ENCODE data around the gene GABRA4. TPM values are rescaled to one million over a fixed set of nuclear protein-coding genes. Genes with fewer than 3 reads are reported as not detected.

GABRA4 gene
- polyA plus RNA-seq (2013, experiment 1 of 2), result 0.25 TPM
- polyA plus RNA-seq (2013, experiment 2 of 2), result 0.51 TPM

- H3K9ac ChIP-seq (ENCODE audit: low read depth, low read length), result no peak within 1 kb of the TSS
- H3K9me3 ChIP-seq (ENCODE audit: insufficient read depth, low read depth, low read length), result no peaks in the 10 kb centered on the region
- 2% methylated on average over 67 of the region's 67 CpGs for WGBS
- no peaks in the 10 kb centered on the region for H3K36me3 ChIP-seq (ENCODE audit: insufficient read depth, low read length)
- peaks cover 85% of the 10 kb centered on the region for H3K27me3 ChIP-seq (ENCODE audit: insufficient read depth, low read length)
- H3K27ac ChIP-seq (ENCODE audit: low read depth, low read length), result no peak within 1 kb of the TSS
- no peaks in the 10 kb centered on the region; the same call in 1 of the 2 replicates for H3K4me1 ChIP-seq (ENCODE audit: insufficient read depth, low read length)
- H3K4me3 ChIP-seq (ENCODE audit: low read length), result peak within 1 kb of the TSS; percentile 69
Measured at GRCh38 chr4:46993075-46994006, at the start of gene GABRA4. Gene GABRA4, minus strand, starts transcription at chr4:46993581. Its CDS starts 157 bp downstream, at chr4:46993424.

DNA sequence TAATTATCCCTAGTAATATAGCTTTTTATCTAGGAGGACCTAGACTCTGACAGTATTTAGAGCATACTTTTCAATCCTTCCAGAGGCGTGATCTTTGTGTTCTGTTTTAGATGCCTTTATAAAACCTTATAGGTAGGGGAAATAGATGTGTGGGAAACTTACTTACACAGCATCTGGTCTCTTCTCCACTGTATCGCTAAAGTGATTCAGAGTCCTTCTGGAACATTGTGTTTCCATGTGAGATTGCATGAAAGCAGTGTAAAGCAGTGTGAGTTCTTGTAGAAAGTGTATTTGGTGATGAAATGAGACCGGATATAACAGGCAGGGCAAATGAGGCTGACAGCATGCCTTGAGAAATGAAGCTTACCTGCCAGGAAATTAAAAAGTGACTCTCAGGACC, 47.4 kb upstream of the GABRA4 start:
- H3K9me3 ChIP-seq (ENCODE audit: insufficient read depth, low read depth, low read length), result no peaks in the 10 kb centered on the region
- H3K27me3 ChIP-seq (ENCODE audit: insufficient read depth, low read length), result no peaks in the 10 kb centered on the region
- no peak overlapping the region for H3K9ac ChIP-seq (ENCODE audit: low read depth, low read length)
- H3K4me1 ChIP-seq (ENCODE audit: insufficient read depth, low read length), result no peaks in the 10 kb centered on the region
- H3K27ac ChIP-seq (ENCODE audit: low read depth, low read length), result no peak overlapping the region
- H3K36me3 ChIP-seq (ENCODE audit: insufficient read depth, low read length), result no peaks in the 10 kb centered on the region
- 95% methylated on average over 3 of the region's 3 CpGs for WGBS
- no peak overlapping the region for H3K4me3 ChIP-seq (ENCODE audit: low read length)

- H3K9me3 ChIP-seq (ENCODE audit: insufficient read depth, low read depth, low read length), result no peaks in the 10 kb centered on the region
- no peak overlapping the region for H3K27ac ChIP-seq (ENCODE audit: low read depth, low read length)
- H3K36me3 ChIP-seq (ENCODE audit: insufficient read depth, low read length), result no peaks in the 10 kb centered on the region
- 91% methylated on average over 1 of the region's 1 CpG for WGBS
- H3K4me3 ChIP-seq (ENCODE audit: low read length), result no peak overlapping the region
- H3K9ac ChIP-seq (ENCODE audit: low read depth, low read length), result no peak overlapping the region
- H3K27me3 ChIP-seq (ENCODE audit: insufficient read depth, low read length), result peaks cover 7% of the 10 kb centered on the region; the same call in 1 of the 2 replicates
- H3K4me1 ChIP-seq (ENCODE audit: insufficient read depth, low read length), result no peaks in the 10 kb centered on the region
Measured at GRCh38 chr4:47038263-47038662, 44.9 kb upstream of the GABRA4 start.

- Histone ChIP-seq H3K36me3 (ENCODE audit: insufficient read depth, low read length) (no peaks in the 10 kb centered on the region), H3K4me3 (ENCODE audit: low read length) (peak overlapping the region; percentile 85), H3K9ac (ENCODE audit: low read depth, low read length) (no peak overlapping the region), H3K4me1 (ENCODE audit: insufficient read depth, low read length) (peaks cover 3% of the 10 kb centered on the region; the same call in 1 of the 2 replicates), H3K27me3 (ENCODE audit: insufficient read depth, low read length) (peaks cover 36% of the 10 kb centered on the region), H3K9me3 (ENCODE audit: insufficient read depth, low read depth, low read length) (no peaks in the 10 kb centered on the region), H3K27ac (ENCODE audit: low read depth, low read length) (no peak overlapping the region)
- 4% methylated on average over 47 of the region's 47 CpGs for WGBS
Measured at GRCh38 chr4:47032405-47033106, 39.2 kb upstream of the GABRA4 start.

- H3K36me3 ChIP-seq (ENCODE audit: insufficient read depth, low read length), result no peaks in the 10 kb centered on the region
- no peaks in the 10 kb centered on the region for H3K9me3 ChIP-seq (ENCODE audit: insufficient read depth, low read depth, low read length)
- no peak overlapping the region for H3K27ac ChIP-seq (ENCODE audit: low read depth, low read length)
- H3K27me3 ChIP-seq (ENCODE audit: insufficient read depth, low read length), result peaks cover 36% of the 10 kb centered on the region
- peak overlapping the region; percentile 85 for H3K4me3 ChIP-seq (ENCODE audit: low read length)
- H3K4me1 ChIP-seq (ENCODE audit: insufficient read depth, low read length), result peaks cover 3% of the 10 kb centered on the region; the same call in 1 of the 2 replicates
- no peak overlapping the region for H3K9ac ChIP-seq (ENCODE audit: low read depth, low read length)
- 1% methylated on average over 17 of the region's 19 CpGs for WGBS
Measured at GRCh38 chr4:47031751-47032404, 38.5 kb upstream of the GABRA4 start.

- Histone ChIP-seq H3K4me1 (ENCODE audit: insufficient read depth, low read length) (peaks cover 3% of the 10 kb centered on the region; the same call in 1 of the 2 replicates), H3K36me3 (ENCODE audit: insufficient read depth, low read length) (no peaks in the 10 kb centered on the region), H3K4me3 (ENCODE audit: low read length) (peak within 1 kb of the TSS; percentile 85), H3K27ac (ENCODE audit: low read depth, low read length) (no peak within 1 kb of the TSS), H3K27me3 (ENCODE audit: insufficient read depth, low read length) (peaks cover 36% of the 10 kb centered on the region), H3K9ac (ENCODE audit: low read depth, low read length) (peak within 1 kb of the TSS; percentile 56), H3K9me3 (ENCODE audit: insufficient read depth, low read depth, low read length) (no peaks in the 10 kb centered on the region)
- under 1% methylated on average over 20 of the region's 20 CpGs for WGBS
Measured at GRCh38 chr4:47031011-47031678, 37.8 kb upstream of the GABRA4 start, which contains the start of gene GABRB1. Gene GABRB1, plus strand, starts transcription at chr4:47031567.

DNA sequence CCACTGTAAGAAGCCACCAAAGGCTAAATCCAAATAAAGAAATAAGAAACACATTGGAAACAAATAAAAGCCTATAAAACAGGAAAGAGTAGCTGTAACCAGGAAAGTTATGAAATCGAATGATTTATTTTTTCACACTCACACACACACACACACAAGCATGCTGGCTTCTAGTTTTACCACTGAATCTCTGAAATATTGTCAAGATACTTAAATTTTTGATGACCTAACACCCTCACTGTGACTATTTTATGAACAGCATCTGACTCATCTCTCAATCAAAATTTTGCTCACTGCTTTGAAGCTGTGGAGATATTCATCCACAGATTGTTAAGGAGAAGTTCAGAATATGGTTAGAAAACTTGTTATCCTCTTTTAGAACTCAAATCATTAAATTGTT, 24.1 kb upstream of the GABRA4 start:
- Histone ChIP-seq H3K27ac (ENCODE audit: low read depth, low read length) (no peak overlapping the region), H3K4me3 (ENCODE audit: low read length) (no peak overlapping the region), H3K4me1 (ENCODE audit: insufficient read depth, low read length) (no peaks in the 10 kb centered on the region), H3K27me3 (ENCODE audit: insufficient read depth, low read length) (no peaks in the 10 kb centered on the region), H3K36me3 (ENCODE audit: insufficient read depth, low read length) (no peaks in the 10 kb centered on the region), H3K9ac (ENCODE audit: low read depth, low read length) (no peak overlapping the region), H3K9me3 (ENCODE audit: insufficient read depth, low read depth, low read length) (no peaks in the 10 kb centered on the region)
- WGBS, result 100% methylated on average over 1 of the region's 1 CpG

DNA sequence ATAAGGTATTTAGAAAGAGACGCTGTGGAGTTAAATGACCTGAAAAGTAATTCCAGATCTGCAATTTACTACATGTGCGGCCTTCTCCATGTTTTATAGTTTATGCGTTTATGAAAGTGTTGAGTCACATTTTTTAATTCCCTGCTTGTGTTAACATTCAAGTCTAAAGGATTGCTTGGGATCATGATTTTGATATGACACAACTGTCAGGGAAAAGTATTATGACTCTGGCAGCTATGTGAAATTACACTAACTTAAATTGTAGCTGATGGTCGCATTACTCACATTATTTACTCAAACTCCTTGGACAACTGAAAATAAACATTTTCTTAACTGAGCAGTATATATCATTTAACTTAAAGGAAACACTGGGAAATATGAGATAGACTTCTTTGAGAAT, 23.7 kb upstream of the GABRA4 start:
- WGBS, result 94% methylated on average over 3 of the region's 4 CpGs
- Histone ChIP-seq H3K9me3 (ENCODE audit: insufficient read depth, low read depth, low read length) (no peaks in the 10 kb centered on the region), H3K4me3 (ENCODE audit: low read length) (no peak overlapping the region), H3K27me3 (ENCODE audit: insufficient read depth, low read length) (no peaks in the 10 kb centered on the region), H3K9ac (ENCODE audit: low read depth, low read length) (no peak overlapping the region), H3K27ac (ENCODE audit: low read depth, low read length) (no peak overlapping the region), H3K4me1 (ENCODE audit: insufficient read depth, low read length) (no peaks in the 10 kb centered on the region), H3K36me3 (ENCODE audit: insufficient read depth, low read length) (no peaks in the 10 kb centered on the region)

GRCh38 chr4:47013373-47013772, 20.0 kb upstream of the GABRA4 start:
- no peaks in the 10 kb centered on the region for H3K27me3 ChIP-seq (ENCODE audit: insufficient read depth, low read length)
- no peak overlapping the region for H3K27ac ChIP-seq (ENCODE audit: low read depth, low read length)
- no peaks in the 10 kb centered on the region for H3K4me1 ChIP-seq (ENCODE audit: insufficient read depth, low read length)
- H3K4me3 ChIP-seq (ENCODE audit: low read length), result no peak overlapping the region
- H3K9me3 ChIP-seq (ENCODE audit: insufficient read depth, low read depth, low read length), result no peaks in the 10 kb centered on the region
- H3K36me3 ChIP-seq (ENCODE audit: insufficient read depth, low read length), result no peaks in the 10 kb centered on the region
- 88% methylated on average over 2 of the region's 3 CpGs for WGBS
- no peak overlapping the region for H3K9ac ChIP-seq (ENCODE audit: low read depth, low read length)

DNA sequence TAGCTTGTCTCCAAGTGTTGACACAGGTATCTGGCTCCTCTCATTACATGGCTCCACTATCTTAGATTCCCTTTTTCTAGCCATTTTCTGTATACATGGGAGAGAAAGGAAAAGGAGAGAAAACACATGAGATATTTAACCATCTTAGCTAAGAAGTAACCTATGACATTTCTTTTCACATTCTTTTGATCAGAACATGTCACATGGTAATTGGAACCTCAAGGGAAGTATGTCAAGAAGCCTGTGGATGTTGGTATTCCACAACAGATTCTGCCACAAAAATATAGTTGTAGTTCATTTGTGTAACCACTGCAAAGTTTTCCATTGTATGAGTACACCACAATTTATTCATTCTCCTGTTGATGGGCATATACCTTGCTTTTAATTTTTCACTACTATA, 19.3 kb upstream of the GABRA4 start:
- Histone ChIP-seq H3K9me3 (ENCODE audit: insufficient read depth, low read depth, low read length) (no peaks in the 10 kb centered on the region), H3K27me3 (ENCODE audit: insufficient read depth, low read length) (no peaks in the 10 kb centered on the region), H3K27ac (ENCODE audit: low read depth, low read length) (no peak overlapping the region), H3K36me3 (ENCODE audit: insufficient read depth, low read length) (no peaks in the 10 kb centered on the region), H3K9ac (ENCODE audit: low read depth, low read length) (no peak overlapping the region), H3K4me3 (ENCODE audit: low read length) (no peak overlapping the region), H3K4me1 (ENCODE audit: insufficient read depth, low read length) (no peaks in the 10 kb centered on the region)
